H1 (cell line): ENCODE results near the gene KCNH6. TPM values are rescaled to one million over a fixed set of nuclear protein-coding genes. Genes with fewer than 3 reads are reported as not detected.
A peak's percentile ranks its signal among the peaks of the same experiment; 100 is the strongest.

Source experiments
- CHD1 ChIP-seq: IDR thresholded peaks from 2 replicates; pipeline ENCODE4 v1.6.1; 2012; ENCODE audit warnings: low read depth, low read length, improper control_type of control experiment
- CHD7 ChIP-seq: fragments of 300-600 bp; sonication (generic); IDR thresholded peaks from 2 replicates; pipeline ENCODE4 v1.7.1; 2012; ENCODE audit warnings: low read length, moderate library complexity, mild to moderate bottlenecking, inconsistent platforms; ENCODE audit not compliant: insufficient replicate concordance
- FOSL1 ChIP-seq: IDR thresholded peaks from 2 replicates; pipeline ENCODE4 v1.6.1; 2011; ENCODE audit warnings: mild to moderate bottlenecking, low read depth, low read length, moderate library complexity; ENCODE audit not compliant: insufficient read depth
- SIX5 ChIP-seq: IDR thresholded peaks from 2 replicates; pipeline ENCODE4 v1.6.1; 2011; ENCODE audit warnings: mild to moderate bottlenecking, low read depth, low read length
- TAF7 ChIP-seq: optimal IDR thresholded peaks from 2 replicates; pipeline ENCODE3; 2011; ENCODE audit warnings: low read depth, mild to moderate bottlenecking, inconsistent platforms, low read length, moderate library complexity, borderline replicate concordance
- polyA plus RNA-seq, 7 experiments: library from polyadenylated mRNA; depleted of rRNA in 3 of 7; stranded (reverse) in 5 of 7; unstranded in 2 of 7; fragments of >200 nt in 5 of 7; fragments of 200-250 nt in 2 of 7; gene quantifications; 1 replicate in 5 of 7; 2 replicates in 1 of 7; 4 replicates in 1 of 7; pipeline versions ENCODE4 v1.2.1 to v1.2.3, GENCODE V29; 2011 to 2013; ENCODE audit warnings: missing spikeins in 2 of 7, mixed read lengths in 2 of 7
- total RNA-seq: library from RNA; stranded (reverse); fragmentation: NEBNext Ultra II Directional; extraction: Animal tissue kit (Norgen Biotek cat#: 25700); gene quantifications from 2 replicates; pipeline ENCODE4 v1.2.1, GENCODE V29; 2021

KCNH6 gene
- total and polyA plus RNA-seq, 2 of the 8 experiments (the other 6 are each of a cell fraction or from before 2014, with no cell fraction given) = 1.8 to 3.6 TPM

- peak; percentile 10 for TF ChIP-seq TAF7
- TF ChIP-seq CHD7 = no peak
- TF ChIP-seq CHD1 = no peak
- TF ChIP-seq FOSL1 = no peak
- TF ChIP-seq SIX5 = no peak
Measured at GRCh38 chr17:63476854-63477479, 46.2 kb upstream of the KCNH6 start, which contains the start of gene ACE (continued).
